Aorta (tissue), 5 donors: ENCODE measurements around the gene GPC5. TPM values are rescaled to one million over a fixed set of nuclear protein-coding genes. Genes with fewer than 3 reads are reported as not detected.

Experiments used
- ATAC-seq: fragments of 200-7000 bp; cut with Tn5 transposase; one replicate; pipeline ENCODE4 v1.9.1; 2022; ENCODE audit warnings: moderate library complexity; ENCODE audit not compliant: low FRiP score
- DNase-seq, 2 donors: peaks; one replicate each; pipeline ENCODE4 v3.0.0-alpha.2; 2020
- H3K27ac ChIP-seq, 2 donors: one replicate each; pipeline ENCODE4 v1.5.1; 2013; ENCODE audit warnings: low read length in 2 of 2, mild to moderate bottlenecking in 2 of 2, moderate library complexity in 2 of 2, control low read depth in 1 of 2, inconsistent platforms in 1 of 2, low read depth in 1 of 2
- H3K27me3 ChIP-seq, 2 donors: one replicate each; pipeline ENCODE4 v1.6.1; 2013; ENCODE audit warnings: control low read depth in 1 of 2, low read length in 1 of 2, mild to moderate bottlenecking in 1 of 2, moderate library complexity in 1 of 2; ENCODE audit not compliant: insufficient read depth in 2 of 2, control insufficient read depth in 1 of 2
- H3K36me3 ChIP-seq, 2 donors: one replicate each; pipeline ENCODE4 v1.6.1; 2013; ENCODE audit warnings: control low read depth in 1 of 2, low read length in 1 of 2, mild to moderate bottlenecking in 1 of 2; ENCODE audit not compliant: insufficient read depth in 2 of 2, control insufficient read depth in 1 of 2
- H3K4me1 ChIP-seq, 2 donors: one replicate each; pipeline ENCODE4 v1.6.1; 2013; ENCODE audit warnings: low read length in 2 of 2, control low read depth in 1 of 2, mild to moderate bottlenecking in 1 of 2, moderate library complexity in 1 of 2; ENCODE audit not compliant: insufficient read depth in 2 of 2, control insufficient read depth in 1 of 2
- H3K4me3 ChIP-seq, 2 donors: one replicate each; pipeline ENCODE4 v1.5.1; 2013; ENCODE audit warnings: low read length in 2 of 2, control low read depth in 1 of 2, mild to moderate bottlenecking in 1 of 2
- H3K9me3 ChIP-seq: one replicate; pipeline ENCODE4 v1.6.1; 2013; ENCODE audit warnings: mild to moderate bottlenecking, low read length; ENCODE audit not compliant: control insufficient read depth
- WGBS, 2 donors: extraction: QIAGEN DNeasy Blood & Tissue Kit; methylation state at CpG; one replicate each; pipeline ENCODE4 v1.1.7; 2013; 5-methylcytosine and 5-hydroxymethylcytosine counted together
- intact Hi-C, 2 donors: fragments of 100-400 bp; cut with DNase I; formaldehyde crosslinking; loops; one replicate each; pipeline versions ENCODE4 v1.14.2 to v1.15.0; 2022
- polyA plus RNA-seq, 2 donors: library from polyadenylated mRNA; stranded (reverse); fragments of 200-250 nt; gene quantifications; one replicate each; pipeline ENCODE4 v1.2.3, GENCODE V29; 2013
- total RNA-seq, 2 donors: library from RNA; stranded (reverse); fragmentation: NEBNext Ultra II Directional; extraction: Animal tissue kit (Norgen Biotek cat#: 25700); gene quantifications; one replicate each; pipeline ENCODE4 v1.2.1, GENCODE V29; 2021
- donor health status: healthy with polysubstance abuse.
- donor health status: Bipolar disorder and iron deficiency.
- donor health status: DM: no; HTN: no; CAD: no.
- donor health status: DM: no; HTN: no; CAD: no.
- donor health status: DM: yes; HTN: yes; CAD: no.

The GPC5 gene
- total and polyA plus RNA-seq, 4 donors = 0.97 to 1.5 TPM; not detected in 2

DNA sequence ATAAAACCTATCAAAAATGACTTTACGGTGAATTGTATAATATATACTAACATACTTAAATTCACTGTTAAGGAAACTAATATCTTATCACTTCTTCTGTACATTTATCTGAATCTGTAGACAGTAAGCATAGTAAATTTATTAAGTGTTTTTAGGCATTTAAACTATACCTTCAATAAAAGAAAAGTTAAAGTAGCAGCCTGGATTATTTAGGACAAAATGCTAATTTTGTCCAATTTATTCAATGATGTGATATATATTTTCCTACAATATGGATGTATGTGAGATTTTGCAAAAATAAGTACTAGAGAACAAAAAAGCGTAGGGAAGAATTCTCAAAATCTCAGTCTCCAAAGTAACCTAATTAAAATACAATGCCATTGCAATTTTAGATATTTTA, 299.9 kb downstream of the GPC5 start:
- Histone ChIP-seq H3K27me3 (no peaks in the 10 kb centered on the region), H3K27ac (no peak overlapping the region), H3K4me3 (no peak overlapping the region), H3K4me1 (no peaks in the 10 kb centered on the region), H3K36me3 (no peaks in the 10 kb centered on the region), H3K9me3 (no peaks in the 10 kb centered on the region)
- intact Hi-C loops = no loop called here
- DNase-seq (no peak), ATAC-seq (no peak)
- 90% methylated on average over 2 of the region's 2 CpGs for WGBS, 2 donors

DNA sequence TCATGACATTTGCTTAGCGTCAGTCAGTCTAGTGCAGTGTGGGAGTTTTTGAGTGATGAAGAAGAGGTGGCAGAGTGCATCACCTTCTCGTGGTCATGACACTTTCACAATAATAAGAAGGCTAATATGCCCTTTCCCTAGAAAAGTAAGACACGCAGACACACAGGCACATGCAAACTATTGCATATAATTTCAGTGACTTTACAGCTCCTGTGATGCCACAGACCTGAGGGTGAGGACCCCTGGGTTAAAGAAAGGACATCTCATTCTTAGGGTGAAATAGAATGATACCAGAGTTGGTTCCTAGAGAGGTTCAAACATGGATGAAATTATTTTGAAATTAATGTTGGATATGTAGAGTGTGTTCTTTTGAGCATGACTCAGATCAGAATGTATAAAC, 300.3 kb downstream of the GPC5 start:
- whole genome bisulfite sequencing, 2 donors = 78 to 90% methylated on average over 3 of the region's 3 CpGs
- intact Hi-C loops = no loop called here

DNA sequence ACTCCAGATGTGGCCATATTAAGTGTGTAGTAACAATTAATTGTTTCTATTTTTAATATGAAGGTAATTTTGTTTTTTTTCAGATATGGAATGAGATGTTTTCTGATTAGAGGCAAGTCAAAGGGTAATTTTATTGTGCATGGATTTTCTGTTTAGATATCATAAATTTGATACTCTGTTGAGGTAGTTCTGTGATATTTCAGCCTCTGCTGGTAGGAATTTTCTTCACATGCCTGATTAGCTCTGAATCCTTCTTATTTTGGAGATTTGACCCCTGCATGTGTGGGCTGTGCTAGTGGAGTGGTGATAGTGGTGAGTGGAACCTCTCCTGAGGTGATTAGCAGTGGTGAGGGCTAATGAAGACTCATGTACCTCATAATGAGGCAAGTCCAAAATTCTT, 301.4 kb downstream of the GPC5 start:
- Histone ChIP-seq H3K4me3 (no peak overlapping the region), H3K27me3 (no peaks in the 10 kb centered on the region), H3K27ac (no peak overlapping the region), H3K36me3 (no peaks in the 10 kb centered on the region), H3K9me3 (no peaks in the 10 kb centered on the region), H3K4me1 (no peaks in the 10 kb centered on the region)
- intact Hi-C loops = no loop called here
- DNase-seq (no peak), ATAC-seq (no peak)

More for the DNA sequence above, 300.3 kb downstream of the GPC5 start:
- no peaks in the 10 kb centered on the region for H3K27me3 ChIP-seq
- no peaks in the 10 kb centered on the region for H3K4me1 ChIP-seq
- no peaks in the 10 kb centered on the region for H3K36me3 ChIP-seq
- DNase-seq = no peak
- no peak overlapping the region for H3K4me3 ChIP-seq
- H3K9me3 ChIP-seq = no peaks in the 10 kb centered on the region
- no peak for ATAC-seq
- H3K27ac ChIP-seq = no peak overlapping the region

DNA sequence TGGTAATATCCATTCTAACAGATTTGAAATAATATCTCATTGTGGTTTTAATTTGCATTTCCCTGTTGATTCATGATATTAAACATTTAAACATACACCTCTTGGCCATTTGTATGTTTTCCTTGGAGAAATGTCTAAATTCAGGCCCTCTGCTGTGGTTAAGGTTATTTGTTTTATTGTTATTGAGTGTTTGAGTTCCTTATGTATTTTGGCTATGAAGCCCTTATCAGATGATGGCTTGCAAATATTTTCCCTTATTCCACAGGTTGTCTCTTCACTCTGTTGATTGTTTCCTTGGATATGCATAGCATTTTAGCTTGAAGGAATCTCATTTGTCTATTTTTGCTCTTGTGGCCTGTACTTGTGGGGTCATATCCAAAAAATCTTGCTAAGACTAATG, 303.6 kb downstream of the GPC5 start:
- no peaks in the 10 kb centered on the region for H3K27me3 ChIP-seq
- no peaks in the 10 kb centered on the region for H3K36me3 ChIP-seq
- H3K9me3 ChIP-seq = no peaks in the 10 kb centered on the region
- DNase-seq = no peak
- H3K27ac ChIP-seq = no peak overlapping the region
- ATAC-seq = no peak
- H3K4me1 ChIP-seq = no peaks in the 10 kb centered on the region
- no peak overlapping the region for H3K4me3 ChIP-seq
- intact Hi-C loops = no loop called here

DNA sequence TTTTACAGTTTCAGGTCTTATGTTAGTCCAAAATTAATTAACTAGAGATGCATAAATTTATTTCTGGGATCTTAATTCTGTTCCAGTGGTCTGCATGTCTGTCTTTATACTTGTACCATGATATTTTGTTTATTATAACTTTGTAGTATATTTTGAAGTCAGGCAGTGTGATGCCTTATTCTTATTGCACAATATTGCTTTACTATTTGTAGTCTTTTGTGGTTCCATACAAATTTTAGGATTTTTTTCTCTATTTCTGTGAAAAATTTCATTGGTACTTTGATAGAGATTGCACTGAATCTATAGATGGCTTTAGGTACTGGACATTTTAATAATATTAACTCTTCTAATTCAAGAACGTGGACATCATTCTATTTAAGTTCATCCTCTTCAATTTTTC, 304.0 kb downstream of the GPC5 start:
- no peaks in the 10 kb centered on the region for H3K9me3 ChIP-seq

DNA sequence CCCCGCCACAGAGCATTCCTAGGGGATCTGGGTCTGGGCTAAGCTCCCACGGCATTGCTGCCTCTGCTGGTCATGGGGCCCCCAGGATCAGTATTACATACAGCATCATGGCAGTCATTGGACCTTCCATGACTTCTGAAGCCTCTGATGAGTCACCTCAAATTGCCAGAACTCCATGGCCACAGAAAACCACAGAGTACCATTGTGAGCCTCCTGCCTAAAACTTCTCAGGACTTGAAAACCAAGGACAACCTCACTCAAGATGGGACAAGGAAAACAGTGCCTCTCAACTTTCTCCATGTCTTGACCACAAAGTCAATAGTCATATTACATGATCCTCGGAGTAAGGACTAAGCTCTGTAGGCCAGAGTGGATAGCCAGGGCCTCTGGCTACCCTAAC, 306.0 kb downstream of the GPC5 start:
- Histone ChIP-seq H3K27me3 (no peaks in the 10 kb centered on the region), H3K4me1 (no peaks in the 10 kb centered on the region), H3K4me3 (no peak overlapping the region), H3K36me3 (no peaks in the 10 kb centered on the region), H3K9me3 (no peaks in the 10 kb centered on the region), H3K27ac (no peak overlapping the region)
- intact Hi-C loops = no loop called here
- WGBS, 2 donors = 73 to 75% methylated on average over 3 of the region's 3 CpGs
- ATAC-seq = no peak
- no peak for DNase-seq

More for the DNA sequence above, 304.0 kb downstream of the GPC5 start:
- Histone ChIP-seq H3K27ac (no peak overlapping the region), H3K27me3 (no peaks in the 10 kb centered on the region), H3K36me3 (no peaks in the 10 kb centered on the region), H3K4me1 (no peaks in the 10 kb centered on the region), H3K4me3 (no peak overlapping the region)
- intact Hi-C loops = no loop called here
- 0 to 62% methylated on average over 1 of the region's 1 CpG for WGBS, 2 donors
- DNase-seq (no peak), ATAC-seq (no peak)

DNA sequence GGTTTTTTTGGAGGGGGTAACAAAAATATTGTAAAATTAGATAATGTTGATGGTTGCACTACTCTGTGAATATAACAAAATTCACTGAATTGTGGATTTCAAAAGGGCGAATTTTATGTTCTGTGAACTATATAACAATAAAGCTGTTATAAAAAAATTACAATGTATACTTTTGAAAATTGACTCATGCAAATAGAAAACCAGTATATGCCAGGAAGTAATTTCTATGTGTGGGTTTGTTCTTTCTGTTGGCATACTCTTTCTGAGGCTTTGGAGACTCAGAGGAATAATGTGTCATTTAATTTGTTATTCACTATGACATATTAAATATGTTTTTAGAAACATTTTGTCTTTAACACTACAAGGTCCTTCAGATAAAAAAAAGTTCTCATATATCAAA, 310.1 kb downstream of the GPC5 start:
- no peak overlapping the region for H3K27ac ChIP-seq
- H3K4me1 ChIP-seq = no peaks in the 10 kb centered on the region
- DNase-seq (no peak), ATAC-seq (no peak)
- H3K9me3 ChIP-seq = no peaks in the 10 kb centered on the region
- WGBS, 2 donors = 0 to 83% methylated on average over 1 of the region's 1 CpG
- H3K36me3 ChIP-seq = no peaks in the 10 kb centered on the region
- intact Hi-C loops = no loop called here
- H3K4me3 ChIP-seq = no peak overlapping the region
- no peaks in the 10 kb centered on the region for H3K27me3 ChIP-seq

DNA sequence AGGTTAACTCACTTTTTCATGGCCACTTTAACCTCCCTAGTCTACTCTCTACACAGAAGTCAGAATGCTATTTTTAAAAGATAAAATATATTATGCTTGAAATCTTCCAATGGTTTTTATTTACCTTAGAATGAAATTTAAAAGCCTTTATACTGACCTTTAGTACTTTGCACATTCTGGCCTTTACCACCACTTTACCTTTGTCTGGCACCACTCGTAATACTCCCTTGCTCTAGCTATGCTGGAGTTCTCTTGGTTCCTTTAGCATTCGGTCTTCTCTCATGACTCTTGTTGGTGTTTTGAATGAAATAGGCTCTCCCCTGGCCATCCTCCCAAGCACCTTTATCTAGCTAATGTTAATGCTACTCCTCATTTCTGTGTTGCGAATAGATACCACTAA, 310.8 kb downstream of the GPC5 start:
- no peak for ATAC-seq
- no peaks in the 10 kb centered on the region for H3K36me3 ChIP-seq
- H3K9me3 ChIP-seq = no peaks in the 10 kb centered on the region
- 59 to 84% methylated on average over 3 of the region's 3 CpGs for WGBS, 2 donors
- intact Hi-C loops = no loop called here
- H3K27ac ChIP-seq = no peak overlapping the region
- no peak for DNase-seq
- no peaks in the 10 kb centered on the region for H3K4me1 ChIP-seq
- no peaks in the 10 kb centered on the region for H3K27me3 ChIP-seq
- H3K4me3 ChIP-seq = no peak overlapping the region

DNA sequence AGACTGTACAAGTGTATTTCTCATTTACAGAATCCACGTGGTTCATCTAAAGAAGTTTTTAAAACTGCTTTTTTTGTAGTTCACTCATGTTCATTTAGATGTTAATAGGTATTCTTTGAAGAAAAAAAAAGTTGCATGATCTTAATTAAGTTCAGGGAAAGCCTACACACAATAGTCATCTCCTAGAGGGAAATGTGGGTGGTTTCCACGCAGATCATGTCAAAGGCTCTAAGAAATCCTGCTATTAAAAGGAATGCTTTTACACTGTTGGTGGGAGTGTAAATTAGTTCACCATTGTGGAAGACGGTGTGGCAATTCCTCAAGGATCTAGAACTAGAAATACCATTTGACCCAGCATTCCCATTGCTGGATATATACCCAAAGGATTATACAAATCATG, 312.3 kb downstream of the GPC5 start:
- intact Hi-C loops = no loop called here
- 77 to 80% methylated on average over 3 of the region's 3 CpGs for WGBS, 2 donors
- DNase-seq (no peak), ATAC-seq (no peak)
- no peak overlapping the region for H3K4me3 ChIP-seq
- H3K27me3 ChIP-seq = no peaks in the 10 kb centered on the region
- H3K4me1 ChIP-seq = no peaks in the 10 kb centered on the region
- H3K9me3 ChIP-seq = no peaks in the 10 kb centered on the region
- no peaks in the 10 kb centered on the region for H3K36me3 ChIP-seq
- no peak overlapping the region for H3K27ac ChIP-seq
